Measurements from ENCODE around the gene ODAD3. TPM values are rescaled to one million over a fixed set of nuclear protein-coding genes. Genes with fewer than 3 reads are reported as not detected.

ODAD3 gene
- total RNA-seq, 1 experiment from 2014 or later, result 1.9 TPM

GRCh38 chr19:11390359-11390758 lies 44.6 kb downstream of the ODAD3 start:
- TF ChIP-seq SIN3A (IDR thresholded peaks at IDR 0.05; ENCODE audit: borderline replicate concordance, insufficient read depth, low read depth, low read length) (no peak), POLR2AphosphoS5 (IDR thresholded peaks at IDR 0.05; ENCODE audit: low read depth, low read length) (no peak), CTCF (IDR thresholded peaks at IDR 0.05) (no peak), REST (IDR thresholded peaks at IDR 0.05; ENCODE audit: insufficient read depth in 1 of 2, low read depth in 2 of 2, low read length in 1 of 2) (no peak), TCF7L2 (IDR thresholded peaks at IDR 0.05; ENCODE audit: low read depth, low read length) (no peak)
- no TSS peak for BruUV-seq (replicated peaks)
- intact Hi-C loops (cut with micrococcal nuclease; ENCODE audit: unreplicated experiment), result no loop called here

GRCh38 chr19:11387162-11388034 lies 47.5 kb downstream of the ODAD3 start:
- Histone ChIP-seq H3K4me3 (ENCODE audit: low read depth in 2 of 2, low read length in 2 of 2) (no peak overlapping the region), H3K9me3 (ENCODE audit: control insufficient read depth, insufficient read depth, low read depth, low read length) (no peaks in the 10 kb centered on the region), H3K4me1 (ENCODE audit: control insufficient read depth, insufficient read depth, low read length) (peaks cover 3% of the 10 kb centered on the region; the same call in 1 of the 2 replicates), H3K27ac (ENCODE audit: low read length) (no peak overlapping the region), H3K27me3 (ENCODE audit: control insufficient read depth, insufficient read depth, low read length) (no peaks in the 10 kb centered on the region), H3K36me3 (ENCODE audit: control insufficient read depth, insufficient read depth, low read length) (no peaks in the 10 kb centered on the region; the same call in 1 of the 2 replicates)
- intact Hi-C loops (cut with micrococcal nuclease; ENCODE audit: unreplicated experiment) (no loop called here), in situ Hi-C loops (cut with HindIII; ENCODE audit: low pct_unique_long_range_greater_than_20kb, low sequenced_read_pairs) (no loop called here)
- DNase-seq (ENCODE audit: low read depth, low spot score) (no peak), ATAC-seq (no peak)
- CTCF ChIA-PET, result no interaction called here
- POLR2A ChIA-PET, result no interaction called here
- no TSS peak for BruUV-seq (replicated peaks)
- TF ChIP-seq TCF7L2 (IDR thresholded peaks at IDR 0.05; ENCODE audit: low read depth, low read length), result no peak
- TF ChIP-seq CTCF (IDR thresholded peaks at IDR 0.05), result no peak
- no peak for TF ChIP-seq POLR2AphosphoS5 (IDR thresholded peaks at IDR 0.05; ENCODE audit: low read depth, low read length)
- TF ChIP-seq SIN3A (IDR thresholded peaks at IDR 0.05; ENCODE audit: borderline replicate concordance, insufficient read depth, low read depth, low read length), result no peak
- TF ChIP-seq REST (IDR thresholded peaks at IDR 0.05; ENCODE audit: insufficient read depth in 1 of 2, low read depth in 2 of 2, low read length in 1 of 2), result no peak

More at GRCh38 chr19:11390359-11390758, 44.6 kb downstream of the ODAD3 start:
- H3K27me3 ChIP-seq (ENCODE audit: control insufficient read depth, insufficient read depth, low read length), result no peaks in the 10 kb centered on the region
- ChIA-PET POLR2A (no interaction called here), CTCF (interaction anchor here (0.6 kb wide), 1 partner anchor 16 kb away, joined by 5 read pairs; the partner anchor contains the start of gene SWSAP1)
- H3K27ac ChIP-seq (ENCODE audit: low read length), result no peak overlapping the region
- no peak overlapping the region for H3K4me3 ChIP-seq (ENCODE audit: low read depth in 2 of 2, low read length in 2 of 2)
- no peaks in the 10 kb centered on the region for H3K4me1 ChIP-seq (ENCODE audit: control insufficient read depth, insufficient read depth, low read length)
- no peaks in the 10 kb centered on the region for H3K36me3 ChIP-seq (ENCODE audit: control insufficient read depth, insufficient read depth, low read length)
- ATAC-seq (no peak), DNase-seq (ENCODE audit: low read depth, low spot score) (no peak)
- no peaks in the 10 kb centered on the region for H3K9me3 ChIP-seq (ENCODE audit: control insufficient read depth, insufficient read depth, low read depth, low read length)
- in situ Hi-C loops (cut with HindIII; ENCODE audit: low pct_unique_long_range_greater_than_20kb, low sequenced_read_pairs), result no loop called here
